ENCODE measurements around the gene TSHZ2.

DNA sequence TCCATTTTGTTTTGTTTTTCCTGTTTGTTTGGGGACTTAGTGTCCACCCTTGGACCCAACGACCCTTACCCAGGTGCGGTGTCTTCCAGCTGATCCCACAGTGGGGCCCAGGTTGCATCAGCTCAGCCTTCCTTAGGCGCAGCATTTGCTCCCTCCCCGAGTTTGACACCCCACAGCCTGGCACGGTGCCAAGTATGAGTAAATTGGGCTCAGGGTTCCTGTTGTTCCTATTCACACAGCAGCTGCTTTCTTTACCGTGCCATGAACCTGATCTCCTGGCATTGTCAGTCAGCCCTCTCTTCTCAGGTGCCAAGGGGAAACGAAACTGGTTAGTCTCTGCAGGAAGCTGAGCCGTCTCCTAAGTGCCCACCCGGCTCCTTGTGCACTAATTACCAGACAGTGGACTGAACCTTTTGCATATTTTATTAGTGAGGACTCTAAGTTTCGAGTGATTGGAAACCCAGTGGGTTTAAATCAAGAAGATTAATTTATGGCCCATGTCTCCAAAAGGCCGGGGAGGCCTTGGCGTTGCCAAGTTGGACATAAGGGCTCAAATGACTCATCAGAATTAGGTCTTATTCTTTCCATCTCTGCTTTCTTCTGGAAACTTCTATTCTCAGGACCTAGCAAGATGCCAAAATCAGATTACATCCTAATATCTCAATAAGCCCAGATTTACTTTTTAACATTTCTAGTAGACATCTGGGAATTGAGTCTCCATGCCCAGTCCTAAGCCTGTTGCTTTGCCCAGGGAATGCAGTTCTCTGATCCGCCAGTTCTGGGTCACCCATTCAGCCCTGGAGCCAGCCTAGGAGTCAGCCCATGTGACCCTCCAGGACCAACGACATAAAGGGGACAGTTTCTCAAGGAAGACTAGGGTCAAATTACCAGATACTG lies 68.8 kb downstream of the TSHZ2 start:
- TF ChIP-seq, protein P1, sequence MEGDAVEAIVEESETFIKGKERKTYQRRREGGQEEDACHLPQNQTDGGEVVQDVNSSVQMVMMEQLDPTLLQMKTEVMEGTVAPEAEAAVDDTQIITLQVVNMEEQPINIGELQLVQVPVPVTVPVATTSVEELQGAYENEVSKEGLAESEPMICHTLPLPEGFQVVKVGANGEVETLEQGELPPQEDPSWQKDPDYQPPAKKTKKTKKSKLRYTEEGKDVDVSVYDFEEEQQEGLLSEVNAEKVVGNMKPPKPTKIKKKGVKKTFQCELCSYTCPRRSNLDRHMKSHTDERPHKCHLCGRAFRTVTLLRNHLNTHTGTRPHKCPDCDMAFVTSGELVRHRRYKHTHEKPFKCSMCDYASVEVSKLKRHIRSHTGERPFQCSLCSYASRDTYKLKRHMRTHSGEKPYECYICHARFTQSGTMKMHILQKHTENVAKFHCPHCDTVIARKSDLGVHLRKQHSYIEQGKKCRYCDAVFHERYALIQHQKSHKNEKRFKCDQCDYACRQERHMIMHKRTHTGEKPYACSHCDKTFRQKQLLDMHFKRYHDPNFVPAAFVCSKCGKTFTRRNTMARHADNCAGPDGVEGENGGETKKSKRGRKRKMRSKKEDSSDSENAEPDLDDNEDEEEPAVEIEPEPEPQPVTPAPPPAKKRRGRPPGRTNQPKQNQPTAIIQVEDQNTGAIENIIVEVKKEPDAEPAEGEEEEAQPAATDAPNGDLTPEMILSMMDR (IDR thresholded peaks at IDR 0.05), result no peak
- no peak for TF ChIP-seq EZH2 (IDR thresholded peaks at IDR 0.05; ENCODE audit: borderline replicate concordance, insufficient read depth, low read depth, low read length, poor library complexity, severe bottlenecking)
